ENCODE results near the gene SBNO1.

SBNO1 gene

GRCh38 chr12:123396954-123397353 lies 32.3 kb upstream of the SBNO1 start:
- H4K20me1 ChIP-seq (ENCODE audit: insufficient read depth, low read length, poor library complexity, severe bottlenecking) = peaks cover 8% of the 10 kb centered on the region

GRCh38 chr12:123396543-123396942 lies 31.9 kb upstream of the SBNO1 start:
- no peak overlapping the region for H2AFZ ChIP-seq (ENCODE audit: low read length)
- TF ChIP-seq CTCF (conservative IDR thresholded peaks at IDR 0.05; ENCODE audit: low read length) = no peak
- TF ChIP-seq EZH2phosphoT487 (IDR thresholded peaks at IDR 0.05; ENCODE audit: borderline replicate concordance) = no peak
- peaks cover 50% of the 10 kb centered on the region; the same call in 1 of the 2 replicates for H3K79me2 ChIP-seq (ENCODE audit: insufficient read depth, low read length)
- H3K9me2 ChIP-seq (replicated peaks; ENCODE audit: low read depth, low read length) = no peaks in the 10 kb centered on the region
- peaks cover 8% of the 10 kb centered on the region for H4K20me1 ChIP-seq (ENCODE audit: insufficient read depth, low read length, poor library complexity, severe bottlenecking)
- no peak overlapping the region for H3K9ac ChIP-seq (ENCODE audit: low read depth, low read length, poor library complexity, severe bottlenecking)
- H3K4me1 ChIP-seq (ENCODE audit: insufficient read depth, low read length, poor library complexity, severe bottlenecking) = peaks cover 5% of the 10 kb centered on the region
- no peaks in the 10 kb centered on the region for H3K9me3 ChIP-seq (ENCODE audit: insufficient read depth, low read depth, low read length)
- no peaks in the 10 kb centered on the region for H3K27me3 ChIP-seq (ENCODE audit: insufficient read depth, low read length, poor library complexity, severe bottlenecking)
- H3K4me3 ChIP-seq (ENCODE audit: low read length, poor library complexity, severe bottlenecking) = no peak overlapping the region
- peaks cover 52% of the 10 kb centered on the region; the same call in 1 of the 2 replicates for H3K36me3 ChIP-seq (ENCODE audit: insufficient read depth, low read length)
- H3K4me2 ChIP-seq (ENCODE audit: low read depth, low read length, poor library complexity, severe bottlenecking) = no peak overlapping the region
- no peaks in the 10 kb centered on the region for H3F3A ChIP-seq (ENCODE audit: low read depth)

More at GRCh38 chr12:123396954-123397353, 32.3 kb upstream of the SBNO1 start:
- peaks cover under 1% of the 10 kb centered on the region for H3K4me1 ChIP-seq (ENCODE audit: insufficient read depth, low read length, poor library complexity, severe bottlenecking)
- peaks cover 49% of the 10 kb centered on the region; the same call in 1 of the 2 replicates for H3K79me2 ChIP-seq (ENCODE audit: insufficient read depth, low read length)
- no peaks in the 10 kb centered on the region for H3K9me3 ChIP-seq (ENCODE audit: insufficient read depth, low read depth, low read length)
- H3K4me3 ChIP-seq (ENCODE audit: low read length, poor library complexity, severe bottlenecking) = no peak overlapping the region
- H3K36me3 ChIP-seq (ENCODE audit: insufficient read depth, low read length) = peaks cover 50% of the 10 kb centered on the region; the same call in 1 of the 2 replicates
- H3K4me2 ChIP-seq (ENCODE audit: low read depth, low read length, poor library complexity, severe bottlenecking) = no peak overlapping the region
- no peaks in the 10 kb centered on the region for H3F3A ChIP-seq (ENCODE audit: low read depth)
- no peaks in the 10 kb centered on the region for H3K27me3 ChIP-seq (ENCODE audit: insufficient read depth, low read length, poor library complexity, severe bottlenecking)
- TF ChIP-seq EZH2phosphoT487 (IDR thresholded peaks at IDR 0.05; ENCODE audit: borderline replicate concordance) (no peak), CTCF (conservative IDR thresholded peaks at IDR 0.05; ENCODE audit: low read length) (no peak)
- H3K9me2 ChIP-seq (replicated peaks; ENCODE audit: low read depth, low read length) = no peaks in the 10 kb centered on the region
- no peak overlapping the region for H2AFZ ChIP-seq (ENCODE audit: low read length)
- no peak overlapping the region for H3K9ac ChIP-seq (ENCODE audit: low read depth, low read length, poor library complexity, severe bottlenecking)

GRCh38 chr12:123395236-123395635 lies 30.6 kb upstream of the SBNO1 start:
- Histone ChIP-seq H2AFZ (ENCODE audit: low read length) (no peak overlapping the region), H3K36me3 (ENCODE audit: insufficient read depth, low read length) (peaks cover 62% of the 10 kb centered on the region; the same call in 1 of the 2 replicates), H3K9me3 (ENCODE audit: insufficient read depth, low read depth, low read length) (no peaks in the 10 kb centered on the region), H3F3A (ENCODE audit: low read depth) (no peaks in the 10 kb centered on the region), H3K9ac (ENCODE audit: low read depth, low read length, poor library complexity, severe bottlenecking) (no peak overlapping the region), H3K79me2 (ENCODE audit: insufficient read depth, low read length) (peaks cover 63% of the 10 kb centered on the region), H3K4me3 (ENCODE audit: low read length, poor library complexity, severe bottlenecking) (no peak overlapping the region), H3K9me2 (replicated peaks; ENCODE audit: low read depth, low read length) (no peaks in the 10 kb centered on the region), H4K20me1 (ENCODE audit: insufficient read depth, low read length, poor library complexity, severe bottlenecking) (peaks cover 16% of the 10 kb centered on the region), H3K4me2 (ENCODE audit: low read depth, low read length, poor library complexity, severe bottlenecking) (no peak overlapping the region), H3K27me3 (ENCODE audit: insufficient read depth, low read length, poor library complexity, severe bottlenecking) (no peaks in the 10 kb centered on the region), H3K4me1 (ENCODE audit: insufficient read depth, low read length, poor library complexity, severe bottlenecking) (peaks cover 14% of the 10 kb centered on the region)
- TF ChIP-seq CTCF (conservative IDR thresholded peaks at IDR 0.05; ENCODE audit: low read length) (no peak), EZH2phosphoT487 (IDR thresholded peaks at IDR 0.05; ENCODE audit: borderline replicate concordance) (no peak)

Measured in Loucy (cell line).